ENCODE data around the gene ABHD12. TPM values are rescaled to one million over a fixed set of nuclear protein-coding genes. Genes with fewer than 3 reads are reported as not detected.

The ABHD12 gene
- total and polyA plus RNA-seq, 8 donors, result 44.4 to 73.0 (median 57.5) TPM

DNA sequence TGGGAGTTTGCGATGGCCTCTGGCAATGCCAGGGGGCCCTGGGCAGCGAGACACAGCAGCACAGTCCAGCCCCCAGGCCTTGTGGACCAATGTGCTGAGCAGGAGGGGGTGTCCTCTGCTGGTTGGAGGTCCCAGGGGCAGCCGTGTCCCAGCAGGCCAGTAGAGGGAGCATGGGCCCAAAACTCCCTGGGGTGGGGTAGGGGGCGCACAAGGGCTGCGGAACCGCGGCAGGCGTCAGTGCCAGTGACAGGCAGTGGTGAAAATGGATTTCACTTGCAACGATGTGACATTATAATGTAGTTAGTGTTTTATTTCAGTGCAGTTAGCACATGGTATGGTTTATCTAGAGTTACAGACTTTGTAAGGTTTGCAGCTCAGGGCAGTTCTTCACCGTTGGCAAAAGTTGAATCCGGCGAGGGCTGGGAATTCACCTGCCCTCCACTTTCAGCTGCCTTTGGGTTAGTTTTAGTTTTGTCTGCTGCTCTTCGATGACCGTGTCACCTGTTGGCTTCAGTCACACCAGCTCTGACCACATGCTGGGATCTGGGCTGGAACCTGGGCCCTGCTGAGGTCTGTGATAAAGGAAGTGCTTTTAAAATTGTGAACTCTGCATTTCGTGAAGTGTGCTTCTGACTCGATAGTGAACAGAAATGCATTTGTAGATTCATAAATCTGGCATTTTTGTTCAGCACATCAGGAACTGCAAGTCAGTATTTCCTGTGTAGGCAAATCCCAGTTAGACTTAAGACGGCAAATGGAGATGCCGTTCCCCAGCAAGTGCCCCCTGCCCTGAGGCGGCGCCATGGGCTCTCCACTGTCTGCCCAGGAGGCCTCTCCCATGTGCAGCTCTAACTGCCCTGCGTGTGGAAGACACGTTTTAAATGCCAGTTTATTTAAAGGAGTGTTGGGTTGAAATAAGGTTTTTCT lies 95.9 kb downstream of the ABHD12 start:
- Histone ChIP-seq H3K9me3 (no peaks in the 10 kb centered on the region), H3K4me1 (peaks cover 0 to 24% (median 8%) of the 10 kb centered on the region in 3 donors), H3K27me3 (no peaks in the 10 kb centered on the region), H3K4me3 (no peak overlapping the region), H3K36me3 (peaks cover 0 to 10% (median 0%) of the 10 kb centered on the region in 3 donors), H3K27ac (peak overlapping the region; percentile 28 to 60 (median 53))
- DNase-seq, result peak in 2 of 6 donors; percentile 45 to 67
- intact Hi-C loops (cut with DNase I), result loop anchor here in 2 of 3 donors (5.0 to 10.0 kb wide), 2 partner anchors 47 to 110 kb away; partner anchors contain the start of genes GINS1 (in 1 of the 2) and PYGB (in 1 of the 2)
- peak in 3 of 4 donors; percentile 35 for TF ChIP-seq CTCF (IDR thresholded peaks at IDR 0.05)
- ATAC-seq, result peak in 3 of 4 donors; percentile 23 to 63 (median 50)
- FAIRE-seq, result no peak
- 67 to 68% methylated on average over 22 of the region's 22 CpGs for WGBS, 2 donors

DNA sequence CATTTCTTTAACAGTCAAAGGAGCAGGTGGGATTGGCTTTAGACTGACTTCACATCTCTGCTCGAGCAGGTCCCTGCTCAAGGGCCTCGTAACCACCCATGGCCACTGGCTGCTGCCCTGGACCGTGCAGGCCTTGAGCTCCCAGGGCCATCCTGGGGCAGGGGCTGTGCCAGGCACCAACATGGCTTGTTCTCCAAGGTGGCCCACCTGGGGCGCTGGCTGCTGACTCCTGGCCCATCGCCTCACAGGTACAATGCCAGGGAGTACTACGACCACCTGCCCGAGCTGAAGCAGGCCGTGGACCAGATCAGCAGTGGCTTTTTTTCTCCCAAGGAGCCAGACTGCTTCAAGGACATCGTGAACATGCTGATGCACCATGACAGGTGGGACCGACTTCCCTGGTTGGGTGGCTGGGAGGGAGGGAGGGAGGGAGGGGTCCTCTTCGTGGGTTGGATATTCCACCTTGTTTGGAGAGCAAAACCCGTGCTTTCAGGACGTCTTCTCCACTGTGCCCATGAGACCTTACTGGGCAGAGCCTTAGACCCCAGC lies 96.7 kb downstream of the ABHD12 start:
- Histone ChIP-seq H3K27ac (no peak overlapping the region), H3K36me3 (peaks cover 0 to 10% (median 0%) of the 10 kb centered on the region in 3 donors), H3K27me3 (no peaks in the 10 kb centered on the region), H3K4me1 (peaks cover 0 to 24% (median 8%) of the 10 kb centered on the region in 3 donors), H3K9me3 (no peaks in the 10 kb centered on the region), H3K4me3 (no peak overlapping the region)
- ATAC-seq (no peak), DNase-seq (peak in 1 of 6 donors; percentile 65), FAIRE-seq (no peak)
- intact Hi-C loops (cut with DNase I), result loop anchor here in 1 of 3 donors (10.0 kb wide), 1 partner anchor 111 kb away; the partner anchor contains the start of gene GINS1
- 79 to 84% methylated on average over 13 of the region's 13 CpGs for WGBS, 2 donors
- TF ChIP-seq CTCF (IDR thresholded peaks at IDR 0.05), result no peak

GRCh38 chr20:25293507-25293906 lies 97.1 kb downstream of the ABHD12 start:
- TF ChIP-seq CTCF (IDR thresholded peaks at IDR 0.05), result no peak
- no peak overlapping the region for H3K4me3 ChIP-seq
- WGBS, 2 donors, result 78 to 84% methylated on average over 10 of the region's 10 CpGs
- intact Hi-C loops (cut with DNase I), result loop anchor here in 1 of 3 donors (10.0 kb wide), 1 partner anchor 111 kb away; the partner anchor contains the start of gene GINS1
- H3K9me3 ChIP-seq, result no peaks in the 10 kb centered on the region
- H3K27ac ChIP-seq, result no peak overlapping the region
- no peaks in the 10 kb centered on the region for H3K27me3 ChIP-seq
- DNase-seq (no peak), FAIRE-seq (no peak), ATAC-seq (no peak)
- peaks cover 0 to 15% (median 0%) of the 10 kb centered on the region in 3 donors for H3K36me3 ChIP-seq
- peaks cover 0 to 24% (median 8%) of the 10 kb centered on the region in 3 donors for H3K4me1 ChIP-seq

- intact Hi-C loops (cut with DNase I), result loop anchor here in 1 of 3 donors (10.0 kb wide), 1 partner anchor 112 kb away; the partner anchor contains the start of gene GINS1
- H3K9me3 ChIP-seq, result no peaks in the 10 kb centered on the region
- peaks cover 0 to 24% (median 0%) of the 10 kb centered on the region in 3 donors for H3K36me3 ChIP-seq
- no peak for ATAC-seq
- no peak for FAIRE-seq
- no peaks in the 10 kb centered on the region for H3K27me3 ChIP-seq
- H3K27ac ChIP-seq, result no peak overlapping the region
- 91 to 93% methylated on average over 31 to 35 of the region's 35 CpGs for WGBS, 2 donors
- peak in 2 of 6 donors; percentile 39 to 80 for DNase-seq
- peaks cover 0 to 24% (median 8%) of the 10 kb centered on the region in 3 donors for H3K4me1 ChIP-seq
- no peak for TF ChIP-seq CTCF (IDR thresholded peaks at IDR 0.05)
- H3K4me3 ChIP-seq, result no peak overlapping the region
These were observed 98.3 kb downstream of the ABHD12 start for GRCh38 chr20:25292176-25292891.

Data from pancreas (tissue), 10 donors.